ENCODE data around the gene CERCAM.

The CERCAM gene

GRCh38 chr9:128424268-128424780 lies 3.7 kb downstream of the CERCAM start:
- Histone ChIP-seq H3K4me2 (ENCODE audit: low read depth, low read length, poor library complexity, severe bottlenecking) (no peak overlapping the region), H3K36me3 (ENCODE audit: insufficient read depth, low read length) (no peaks in the 10 kb centered on the region), H3K9ac (ENCODE audit: low read depth, low read length, poor library complexity, severe bottlenecking) (no peak overlapping the region), H3K9me3 (ENCODE audit: insufficient read depth, low read depth, low read length) (no peaks in the 10 kb centered on the region), H3K27me3 (ENCODE audit: insufficient read depth, low read length, poor library complexity, severe bottlenecking) (no peaks in the 10 kb centered on the region), H2AFZ (ENCODE audit: low read length) (no peak overlapping the region), H3K9me2 (replicated peaks; ENCODE audit: low read depth, low read length) (no peaks in the 10 kb centered on the region), H3K79me2 (ENCODE audit: insufficient read depth, low read length) (no peaks in the 10 kb centered on the region), H3K4me1 (ENCODE audit: insufficient read depth, low read length, poor library complexity, severe bottlenecking) (peaks cover 13% of the 10 kb centered on the region), H3F3A (ENCODE audit: low read depth) (no peaks in the 10 kb centered on the region), H3K4me3 (ENCODE audit: low read length, poor library complexity, severe bottlenecking) (no peak overlapping the region), H4K20me1 (ENCODE audit: insufficient read depth, low read length, poor library complexity, severe bottlenecking) (no peaks in the 10 kb centered on the region)
- no peak for TF ChIP-seq CTCF (conservative IDR thresholded peaks at IDR 0.05; ENCODE audit: low read length)
- TF ChIP-seq EZH2phosphoT487 (IDR thresholded peaks at IDR 0.05; ENCODE audit: borderline replicate concordance): no peak

DNA sequence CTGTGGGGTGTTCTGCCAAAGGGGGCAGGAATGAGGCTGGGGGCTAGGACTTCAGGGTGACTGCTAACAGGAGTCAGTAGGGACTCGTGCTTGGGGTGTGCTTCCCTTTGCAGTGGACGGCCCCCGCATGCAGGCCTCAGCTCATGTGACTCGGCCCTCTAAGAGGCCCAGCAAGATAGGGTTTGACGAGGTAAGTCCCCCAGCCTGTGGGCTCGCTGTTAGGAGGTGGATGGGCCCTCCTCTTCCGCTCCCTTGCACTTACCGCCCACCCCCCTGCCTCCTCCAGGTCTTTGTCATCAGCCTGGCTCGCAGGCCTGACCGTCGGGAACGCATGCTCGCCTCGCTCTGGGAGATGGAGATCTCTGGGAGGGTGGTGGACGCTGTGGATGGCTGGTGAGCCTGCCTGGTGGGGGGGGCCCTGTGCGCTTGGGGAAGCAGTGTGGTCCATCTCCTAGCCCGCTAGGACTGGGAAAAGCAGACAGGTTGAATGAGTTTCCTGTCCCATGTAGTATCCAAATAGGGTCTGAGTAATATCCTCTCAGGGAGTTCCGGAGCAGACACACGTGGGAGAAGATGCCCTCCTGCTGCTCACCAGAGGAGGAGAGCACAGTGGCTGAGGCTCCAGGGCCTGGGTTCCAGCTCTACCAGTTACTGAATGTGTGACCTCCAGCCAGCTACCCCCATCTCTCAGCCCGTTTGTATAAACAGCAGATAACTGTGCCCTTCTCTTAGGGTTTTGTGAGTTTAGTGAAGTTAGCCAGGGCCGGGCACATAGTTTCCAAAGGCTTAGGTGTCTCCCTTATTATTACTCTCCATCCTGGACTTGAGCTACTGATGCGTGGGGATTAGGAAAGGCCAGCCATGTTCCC lies 8.2 kb downstream of the CERCAM start:
- TF ChIP-seq CTCF (conservative IDR thresholded peaks at IDR 0.05; ENCODE audit: low read length): no peak
- no peak overlapping the region for H2AFZ ChIP-seq (ENCODE audit: low read length)
- H3K4me1 ChIP-seq (ENCODE audit: insufficient read depth, low read length, poor library complexity, severe bottlenecking): no peaks in the 10 kb centered on the region
- H3K4me3 ChIP-seq (ENCODE audit: low read length, poor library complexity, severe bottlenecking): no peak overlapping the region
- H3K79me2 ChIP-seq (ENCODE audit: insufficient read depth, low read length): no peaks in the 10 kb centered on the region
- H3K4me2 ChIP-seq (ENCODE audit: low read depth, low read length, poor library complexity, severe bottlenecking): no peak overlapping the region
- no peaks in the 10 kb centered on the region for H3K27me3 ChIP-seq (ENCODE audit: insufficient read depth, low read length, poor library complexity, severe bottlenecking)
- no peaks in the 10 kb centered on the region for H3K36me3 ChIP-seq (ENCODE audit: insufficient read depth, low read length)
- H3K9ac ChIP-seq (ENCODE audit: low read depth, low read length, poor library complexity, severe bottlenecking): no peak overlapping the region
- no peaks in the 10 kb centered on the region for H4K20me1 ChIP-seq (ENCODE audit: insufficient read depth, low read length, poor library complexity, severe bottlenecking)
- no peaks in the 10 kb centered on the region for H3F3A ChIP-seq (ENCODE audit: low read depth)
- H3K9me2 ChIP-seq (replicated peaks; ENCODE audit: low read depth, low read length): no peaks in the 10 kb centered on the region
- H3K9me3 ChIP-seq (ENCODE audit: insufficient read depth, low read depth, low read length): no peaks in the 10 kb centered on the region

DNA sequence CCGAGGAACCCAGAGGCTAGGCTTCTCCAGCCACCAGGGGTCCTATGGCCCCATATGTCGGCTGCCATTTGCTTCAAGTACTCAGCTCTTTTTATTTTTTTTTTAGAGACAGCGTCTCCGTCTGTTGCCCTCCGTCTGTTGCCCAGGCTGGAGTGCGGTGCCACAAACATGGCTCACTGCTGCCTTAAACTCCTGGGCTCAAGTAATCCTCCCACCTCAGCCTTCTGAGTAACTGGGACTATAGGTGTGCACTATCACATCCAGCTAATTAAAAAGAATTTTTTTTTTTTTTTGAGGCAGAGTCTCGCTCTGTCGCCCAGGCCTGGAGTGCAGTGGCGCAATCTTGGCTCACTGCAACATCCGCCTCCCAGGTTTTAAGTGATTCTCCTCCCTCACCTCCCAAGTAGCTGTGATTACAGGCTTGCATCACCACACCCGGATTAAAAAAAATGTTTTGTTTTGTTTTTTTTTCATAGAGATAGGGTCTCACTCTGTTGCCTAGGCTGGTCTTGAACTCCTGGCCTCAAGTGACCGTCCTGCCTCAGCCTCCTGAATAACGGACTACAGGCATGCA lies 8.9 kb downstream of the CERCAM start:
- H3K4me3 ChIP-seq (ENCODE audit: low read length, poor library complexity, severe bottlenecking): no peak overlapping the region
- no peak for TF ChIP-seq EZH2phosphoT487 (IDR thresholded peaks at IDR 0.05; ENCODE audit: borderline replicate concordance)
- no peak for TF ChIP-seq CTCF (conservative IDR thresholded peaks at IDR 0.05; ENCODE audit: low read length)
- no peaks in the 10 kb centered on the region for H3F3A ChIP-seq (ENCODE audit: low read depth)
- no peaks in the 10 kb centered on the region for H3K36me3 ChIP-seq (ENCODE audit: insufficient read depth, low read length)
- H3K4me2 ChIP-seq (ENCODE audit: low read depth, low read length, poor library complexity, severe bottlenecking): no peak overlapping the region
- no peaks in the 10 kb centered on the region for H3K79me2 ChIP-seq (ENCODE audit: insufficient read depth, low read length)
- H3K9me3 ChIP-seq (ENCODE audit: insufficient read depth, low read depth, low read length): no peaks in the 10 kb centered on the region
- H3K9ac ChIP-seq (ENCODE audit: low read depth, low read length, poor library complexity, severe bottlenecking): no peak overlapping the region
- H3K27me3 ChIP-seq (ENCODE audit: insufficient read depth, low read length, poor library complexity, severe bottlenecking): no peaks in the 10 kb centered on the region
- H2AFZ ChIP-seq (ENCODE audit: low read length): no peak overlapping the region
- H4K20me1 ChIP-seq (ENCODE audit: insufficient read depth, low read length, poor library complexity, severe bottlenecking): no peaks in the 10 kb centered on the region
- H3K4me1 ChIP-seq (ENCODE audit: insufficient read depth, low read length, poor library complexity, severe bottlenecking): no peaks in the 10 kb centered on the region
- no peaks in the 10 kb centered on the region for H3K9me2 ChIP-seq (replicated peaks; ENCODE audit: low read depth, low read length)
